GM19468 (cell line): ENCODE results near the gene TP63.

Experiments used
- ATAC-seq: cut with Tn5 transposase; IDR thresholded peaks from one replicate; pipeline ENCODE4 v1.9.1; 2021; ENCODE audit warnings: mild to moderate bottlenecking, moderate library complexity, moderate number of reproducible peaks; ENCODE audit not compliant: unreplicated experiment; ENCODE audit errors: extremely low read depth

The TP63 gene

DNA sequence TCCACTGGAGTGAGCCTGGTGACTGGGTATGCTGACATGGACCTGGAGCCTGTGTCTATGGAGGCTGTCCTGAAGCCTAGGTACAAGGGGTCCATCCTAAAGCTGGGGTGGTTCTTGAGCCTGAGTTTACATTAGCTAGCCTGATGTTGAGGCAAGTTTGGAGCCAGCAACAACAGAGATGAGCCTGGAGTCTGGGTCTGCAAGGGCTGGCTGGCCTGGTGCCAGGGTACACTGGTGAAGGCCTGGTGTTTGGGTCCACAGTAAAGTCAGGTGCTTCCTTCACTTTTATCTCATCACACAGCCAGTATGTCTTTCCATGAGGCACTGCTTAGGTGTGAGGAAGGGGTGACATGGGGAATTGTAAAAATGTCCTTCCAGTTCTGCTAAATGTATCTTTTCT lies 49.5 kb downstream of the TP63 start:
- no peak for ATAC-seq

DNA sequence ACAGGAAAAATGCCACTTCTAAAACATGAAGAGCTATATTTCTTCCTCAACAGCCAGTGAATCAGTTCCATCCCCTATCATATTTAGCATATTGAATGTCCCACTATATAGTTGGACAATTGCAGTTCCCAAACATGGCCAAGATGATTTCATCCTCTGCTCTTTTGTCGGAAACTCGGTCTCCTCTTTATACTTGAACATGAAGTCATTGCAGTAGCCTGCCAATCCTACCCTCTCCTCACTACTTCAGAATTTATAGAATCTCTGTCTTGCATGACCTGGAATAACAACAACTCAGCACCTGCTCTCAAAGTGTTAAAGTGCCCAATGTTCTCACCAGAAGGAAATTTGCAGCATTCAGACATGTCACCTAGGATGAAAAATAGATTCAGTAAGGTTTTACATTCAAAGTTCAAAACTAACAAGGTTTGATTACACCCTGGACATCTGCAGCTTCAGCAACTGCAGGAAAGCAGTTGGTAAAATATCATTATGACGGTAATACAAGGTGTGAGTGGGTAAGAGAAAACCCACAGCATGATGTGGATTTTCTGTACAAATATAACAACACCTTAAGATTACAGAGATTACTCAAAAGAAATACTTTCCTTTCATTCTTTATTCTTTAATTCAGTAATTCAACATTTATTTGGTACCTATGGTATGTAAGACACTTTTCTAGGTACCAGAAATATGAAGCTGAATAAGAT lies 52.5 kb downstream of the TP63 start:
- ATAC-seq, result no peak

DNA sequence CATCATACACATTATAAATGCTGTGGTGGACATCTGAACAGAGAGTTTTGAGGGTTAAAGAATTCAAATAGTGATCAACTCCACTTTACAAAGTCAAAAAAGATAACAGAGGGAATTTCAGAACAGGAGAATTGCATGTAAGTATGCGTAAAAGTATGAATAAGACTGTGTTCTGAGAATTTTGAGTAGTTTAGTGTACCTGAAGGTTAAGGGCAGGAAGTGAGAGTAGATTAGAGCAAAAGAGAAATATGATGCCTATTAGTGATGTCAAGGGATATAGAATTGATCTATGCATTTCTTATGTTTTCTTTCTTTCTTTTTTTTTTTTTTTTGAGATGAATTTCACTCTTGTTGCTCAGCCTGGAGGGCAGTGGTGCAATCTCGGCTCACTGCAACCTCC lies 53.1 kb downstream of the TP63 start:
- ATAC-seq, result no peak

DNA sequence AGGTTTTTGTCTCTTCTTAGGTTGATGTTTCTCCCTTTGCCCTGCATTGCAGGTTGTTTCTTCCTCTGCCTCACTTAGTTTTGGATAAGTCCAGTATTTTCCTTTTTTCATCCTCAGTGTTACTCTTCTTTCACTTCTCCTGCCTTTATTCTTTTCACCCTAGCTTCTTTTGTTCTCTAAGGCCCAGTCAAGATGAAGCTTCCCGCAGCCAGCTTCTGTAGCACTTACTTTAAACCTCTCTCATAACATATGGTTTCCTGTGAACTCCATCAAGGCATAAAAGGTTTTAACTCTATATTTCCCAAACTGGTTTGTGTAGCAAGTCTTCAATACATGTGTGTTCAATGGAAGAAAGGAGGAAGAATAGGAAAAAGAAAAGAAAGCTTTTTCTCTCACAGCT lies 54.1 kb downstream of the TP63 start:
- no peak for ATAC-seq

DNA sequence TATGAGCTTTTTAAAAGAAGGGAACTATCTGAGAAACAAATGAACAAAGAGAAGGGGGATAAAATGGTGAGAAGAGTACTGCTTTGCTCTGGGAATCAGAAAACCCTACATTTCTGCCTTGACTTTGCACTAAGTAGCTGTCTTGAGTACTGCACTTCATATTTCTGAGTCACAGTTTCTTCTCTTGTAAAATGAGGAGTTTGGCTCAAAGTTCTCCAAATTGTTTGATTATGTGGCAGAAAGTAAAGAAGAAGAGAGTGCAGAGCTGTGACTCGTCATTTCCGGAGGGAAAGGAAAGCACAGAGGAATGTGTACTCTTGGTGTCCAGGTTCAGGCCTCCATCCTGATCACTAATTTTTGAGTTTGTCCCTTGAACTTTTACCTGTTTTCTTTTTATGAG lies 54.7 kb downstream of the TP63 start:
- ATAC-seq, result no peak

DNA sequence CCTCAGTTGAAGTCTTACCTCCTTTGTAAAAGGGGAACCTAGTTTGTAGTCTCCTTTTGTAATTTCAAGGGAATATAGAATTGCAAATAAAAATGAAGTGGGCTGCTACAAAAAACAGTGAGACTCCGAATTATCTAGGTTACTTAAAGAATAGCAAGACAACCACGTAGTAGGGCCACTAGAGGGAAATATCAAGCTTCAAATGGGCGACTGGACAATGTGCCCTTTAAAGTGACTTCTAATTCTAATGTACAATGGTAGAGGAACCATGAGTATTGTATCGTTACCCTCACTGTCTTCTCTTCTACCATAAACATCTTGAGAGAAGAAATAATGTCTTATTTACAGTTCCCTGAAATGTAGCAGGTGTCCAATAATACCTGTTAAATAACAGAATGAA lies 56.3 kb downstream of the TP63 start:
- ATAC-seq, result no peak

DNA sequence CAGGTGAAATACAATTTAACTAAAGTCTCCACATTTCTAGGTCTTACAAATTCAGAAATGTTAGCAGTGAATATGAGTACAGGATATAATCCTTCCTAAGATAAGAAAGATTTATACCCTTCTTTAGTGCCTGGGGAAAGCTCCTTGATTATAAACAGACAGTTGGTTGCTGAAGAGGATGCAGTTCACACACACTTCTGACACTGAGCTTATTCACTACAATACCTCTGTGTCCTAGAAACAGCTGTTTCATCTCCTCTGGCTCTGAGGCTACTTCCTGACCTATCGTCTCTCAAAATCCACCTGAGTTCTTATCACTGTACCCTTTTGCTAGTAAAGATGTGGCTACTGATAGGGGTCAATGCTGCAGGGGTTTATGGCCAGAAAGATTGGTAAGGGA lies 57.1 kb downstream of the TP63 start:
- no peak for ATAC-seq

DNA sequence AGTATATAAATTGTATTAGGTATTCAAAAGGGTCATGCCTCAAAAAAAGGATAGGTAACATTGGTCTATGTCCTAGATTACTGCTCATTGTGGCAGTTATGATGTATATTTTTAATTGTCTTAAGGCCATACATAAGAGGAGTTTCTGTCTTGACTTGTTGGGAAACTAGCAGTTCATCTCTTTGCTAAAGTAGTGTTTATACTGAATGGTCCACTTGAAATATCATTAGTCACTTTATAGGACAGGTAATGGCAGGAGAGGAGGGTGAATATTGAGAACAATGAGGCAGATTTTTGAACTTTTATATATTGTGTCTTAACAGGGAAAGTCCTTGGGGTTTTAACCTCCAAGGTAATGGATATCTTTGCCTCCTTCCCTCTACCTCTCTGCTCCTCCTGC lies 58.4 kb downstream of the TP63 start:
- ATAC-seq, result no peak

DNA sequence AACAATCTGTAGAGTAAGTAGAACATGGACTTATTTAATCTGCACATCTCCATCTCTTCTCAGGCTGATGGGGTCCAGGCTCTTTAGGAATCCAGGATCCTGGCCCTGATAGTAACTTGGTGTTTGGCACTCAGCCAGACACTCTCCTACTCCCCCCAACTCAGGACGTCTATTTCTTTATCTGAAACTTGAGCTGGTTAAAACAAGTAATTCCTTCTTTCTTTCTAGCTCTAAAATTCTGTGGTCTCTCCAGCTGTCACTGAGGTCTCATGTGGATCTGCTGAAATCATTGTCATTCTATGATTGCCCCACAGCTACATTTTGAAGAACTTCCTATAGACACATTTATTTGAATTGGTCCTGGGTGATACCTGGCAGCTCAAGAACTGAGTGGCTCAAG lies 59.0 kb downstream of the TP63 start:
- no peak for ATAC-seq

DNA sequence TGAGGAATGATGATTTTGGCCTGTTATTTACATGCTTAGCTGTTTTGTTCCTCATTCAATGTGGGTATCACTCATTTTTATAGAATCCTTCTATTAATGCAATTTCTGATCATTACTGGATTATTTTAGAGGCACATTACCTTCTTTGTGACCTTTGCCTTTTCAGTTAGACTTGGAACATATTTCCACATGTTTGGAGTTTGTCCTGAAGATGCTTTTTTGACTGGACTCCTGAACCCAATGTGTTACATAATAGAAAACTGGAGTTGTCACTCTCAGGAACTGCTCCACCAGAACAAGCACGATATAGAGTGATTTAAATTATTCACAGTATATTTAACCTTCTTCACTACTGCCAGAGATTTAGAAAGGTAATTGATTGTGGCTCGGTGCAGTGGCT lies 59.5 kb downstream of the TP63 start:
- ATAC-seq, result no peak

DNA sequence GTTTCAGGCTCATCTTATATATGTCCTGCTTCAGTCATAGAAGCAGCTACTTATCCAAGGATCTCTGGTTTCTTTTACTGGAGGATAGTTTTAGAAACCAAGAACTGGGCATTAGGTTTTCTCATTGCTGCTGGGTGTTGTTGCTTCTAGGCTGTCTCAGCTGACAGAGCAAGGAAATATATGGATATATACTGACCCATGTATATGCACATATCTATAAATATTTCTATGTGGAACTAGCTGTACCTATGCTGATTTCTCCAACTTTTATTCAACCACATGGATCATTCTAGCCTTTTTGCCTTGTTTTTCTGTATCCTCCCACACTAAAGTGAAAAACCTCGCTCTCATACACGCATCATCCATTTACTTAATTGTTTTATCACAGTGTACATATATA lies 64.2 kb downstream of the TP63 start:
- no peak for ATAC-seq

DNA sequence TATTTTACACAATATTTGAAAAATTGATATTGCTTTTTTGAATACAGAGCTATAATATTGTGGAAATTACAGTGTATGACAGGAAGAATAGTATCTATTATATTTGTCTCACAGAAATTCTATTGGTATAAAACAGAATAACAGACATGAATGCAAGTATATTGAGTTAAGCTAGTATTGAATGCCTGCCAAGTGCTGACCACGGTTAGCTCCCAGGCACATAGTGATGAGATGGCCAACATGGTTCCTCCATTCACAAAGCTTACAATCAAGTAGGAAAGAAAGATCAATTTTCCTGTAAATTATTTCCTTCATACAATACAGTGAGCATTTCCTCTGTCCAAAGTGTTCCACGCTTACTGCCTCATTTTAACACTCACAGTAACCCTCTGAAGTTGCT lies 67.6 kb downstream of the TP63 start:
- no peak for ATAC-seq

DNA sequence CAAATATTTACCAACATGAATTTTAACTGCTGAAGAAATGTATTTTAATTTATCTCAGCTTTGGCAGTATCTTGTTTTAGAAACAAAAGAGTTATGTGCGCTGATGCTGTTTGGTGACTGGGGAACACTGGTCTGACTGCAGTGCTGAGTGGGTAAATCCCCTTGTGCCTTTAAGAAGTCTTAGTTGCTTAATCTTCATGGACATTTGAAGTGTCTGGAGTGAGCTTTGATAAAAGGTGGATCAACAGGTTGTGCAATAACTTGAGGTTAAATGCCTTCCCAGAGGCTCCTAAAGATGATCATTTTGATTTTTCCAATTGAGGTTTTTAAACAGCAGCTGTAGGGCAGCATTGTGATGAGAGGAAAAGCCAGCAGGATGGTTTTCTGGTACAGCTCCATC lies 68.7 kb downstream of the TP63 start:
- no peak for ATAC-seq

DNA sequence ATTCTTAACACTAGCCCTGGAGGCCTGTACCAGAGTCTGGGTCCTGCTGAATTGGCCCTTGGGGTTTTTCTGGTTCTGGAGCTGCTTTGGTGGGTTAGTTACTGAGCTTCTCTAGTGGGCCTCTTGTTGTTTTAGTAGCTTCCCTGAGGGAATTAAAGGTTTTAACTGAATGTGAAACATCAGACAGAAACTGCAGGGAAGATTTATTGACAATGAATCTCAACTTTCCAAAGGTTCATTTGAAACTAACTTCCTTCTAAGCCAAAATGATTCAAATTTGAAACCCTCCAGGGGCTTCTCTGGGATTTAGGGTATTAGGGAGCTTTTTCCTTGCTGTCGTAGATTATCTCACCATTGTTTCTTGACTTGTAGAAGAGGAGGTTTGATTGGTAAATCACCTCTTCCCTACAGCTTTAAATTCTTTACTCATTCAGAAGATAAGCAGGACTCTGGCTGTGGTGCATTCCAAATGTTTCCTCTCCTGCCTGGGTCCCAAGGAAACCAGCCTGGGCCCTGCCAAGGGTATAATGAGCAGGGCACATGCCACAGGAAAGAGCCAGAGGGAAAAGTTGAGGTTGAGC lies 71.0 kb downstream of the TP63 start:
- ATAC-seq, result no peak

DNA sequence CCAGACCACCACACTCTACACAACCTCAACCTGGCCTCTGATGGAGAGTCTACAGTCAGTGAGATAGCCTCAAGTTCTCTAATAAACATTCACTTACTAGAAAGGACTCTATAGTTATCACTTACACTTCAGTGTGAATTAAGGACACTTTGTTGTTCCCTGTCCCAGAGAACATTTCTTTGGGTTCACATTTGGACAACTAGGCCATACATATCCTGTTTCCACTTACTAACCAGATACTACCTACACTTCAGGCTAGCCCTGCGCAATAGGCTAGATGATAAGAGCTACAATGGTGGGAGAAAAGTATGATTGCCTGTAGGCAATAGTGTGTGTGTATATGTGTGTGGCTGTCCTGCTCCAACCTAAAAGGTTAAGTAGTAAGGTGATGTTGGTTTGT lies 72.7 kb downstream of the TP63 start:
- no peak for ATAC-seq

DNA sequence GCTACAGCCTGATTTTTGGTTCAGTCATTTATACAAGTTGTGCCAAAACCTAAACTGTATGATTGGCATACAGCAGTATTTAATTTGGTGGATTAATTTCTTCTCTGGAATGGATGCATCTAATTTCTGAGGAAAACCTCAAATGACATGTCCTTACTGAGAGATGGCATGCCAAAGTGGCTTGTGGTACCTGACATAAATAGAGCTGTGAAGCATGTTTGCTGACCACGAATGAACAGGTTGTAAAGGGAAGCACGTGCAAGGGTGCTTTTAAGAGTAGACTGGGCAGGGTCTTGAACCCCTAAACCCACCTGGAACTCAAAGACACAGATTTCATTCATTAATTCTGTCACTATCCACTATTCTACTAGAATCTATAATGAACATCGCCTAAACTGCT lies 77.2 kb downstream of the TP63 start:
- ATAC-seq, result no peak

DNA sequence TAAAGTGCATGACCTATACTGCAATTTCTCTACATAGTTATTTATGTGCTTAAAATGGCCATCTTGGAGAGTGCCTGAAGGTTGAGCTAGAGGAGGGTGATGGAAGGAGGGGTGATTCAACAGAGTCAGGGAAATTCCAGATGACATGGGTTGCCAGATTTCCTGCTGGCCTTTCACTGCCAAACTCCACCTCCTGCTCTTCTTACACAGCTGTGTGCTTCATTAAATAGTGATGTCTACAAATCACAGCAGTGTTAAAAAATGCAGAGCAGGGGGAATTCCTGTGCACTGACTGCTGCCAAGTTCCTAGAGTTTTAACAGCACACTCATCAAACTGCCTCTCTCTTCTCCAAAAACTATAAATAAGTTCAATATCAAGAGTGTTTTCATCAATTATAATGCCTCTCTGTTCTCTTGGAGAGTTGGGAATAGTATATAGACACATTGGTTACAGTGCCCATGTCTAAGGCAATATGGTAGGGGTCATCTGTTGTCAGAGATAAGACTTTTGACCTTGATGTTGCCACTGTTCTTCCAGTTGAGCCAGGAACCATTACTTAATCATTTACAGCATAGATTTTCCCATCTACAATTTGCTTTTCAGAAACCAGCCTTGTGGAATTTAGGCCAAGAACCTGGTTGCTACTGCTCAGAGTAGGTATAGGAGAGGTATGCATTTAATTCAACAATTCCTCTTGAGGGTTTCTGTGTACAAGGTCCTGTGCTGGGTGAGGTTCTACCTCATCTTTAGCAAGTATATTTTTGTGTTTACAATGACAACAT lies 79.6 kb downstream of the TP63 start:
- no peak for ATAC-seq

DNA sequence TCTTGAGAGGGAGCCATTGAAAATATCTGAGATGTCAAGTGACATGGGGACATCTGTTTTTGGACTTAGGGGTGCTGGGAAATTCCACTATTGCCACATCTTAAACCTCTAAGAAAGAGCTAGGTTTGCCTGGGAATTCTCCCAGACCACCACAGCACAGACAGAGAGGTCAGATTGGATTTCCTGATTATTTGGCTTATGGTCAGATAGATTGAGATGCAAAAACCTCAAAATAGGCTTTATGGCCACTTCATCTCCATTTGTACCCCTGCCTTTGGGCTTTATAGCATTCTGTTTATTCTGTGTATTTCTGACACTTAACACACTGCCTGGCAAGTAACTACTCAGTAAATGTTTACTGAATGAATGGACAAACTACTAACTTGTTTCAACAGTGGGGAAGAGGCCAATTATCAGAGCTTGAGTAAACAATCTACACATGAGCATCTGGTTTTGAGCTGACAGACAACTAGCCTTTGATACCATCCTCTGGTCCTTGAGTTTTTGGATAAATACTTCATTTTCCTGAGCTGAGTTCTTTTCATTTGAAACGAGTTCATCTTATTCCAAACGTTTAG lies 81.8 kb downstream of the TP63 start:
- no peak for ATAC-seq

DNA sequence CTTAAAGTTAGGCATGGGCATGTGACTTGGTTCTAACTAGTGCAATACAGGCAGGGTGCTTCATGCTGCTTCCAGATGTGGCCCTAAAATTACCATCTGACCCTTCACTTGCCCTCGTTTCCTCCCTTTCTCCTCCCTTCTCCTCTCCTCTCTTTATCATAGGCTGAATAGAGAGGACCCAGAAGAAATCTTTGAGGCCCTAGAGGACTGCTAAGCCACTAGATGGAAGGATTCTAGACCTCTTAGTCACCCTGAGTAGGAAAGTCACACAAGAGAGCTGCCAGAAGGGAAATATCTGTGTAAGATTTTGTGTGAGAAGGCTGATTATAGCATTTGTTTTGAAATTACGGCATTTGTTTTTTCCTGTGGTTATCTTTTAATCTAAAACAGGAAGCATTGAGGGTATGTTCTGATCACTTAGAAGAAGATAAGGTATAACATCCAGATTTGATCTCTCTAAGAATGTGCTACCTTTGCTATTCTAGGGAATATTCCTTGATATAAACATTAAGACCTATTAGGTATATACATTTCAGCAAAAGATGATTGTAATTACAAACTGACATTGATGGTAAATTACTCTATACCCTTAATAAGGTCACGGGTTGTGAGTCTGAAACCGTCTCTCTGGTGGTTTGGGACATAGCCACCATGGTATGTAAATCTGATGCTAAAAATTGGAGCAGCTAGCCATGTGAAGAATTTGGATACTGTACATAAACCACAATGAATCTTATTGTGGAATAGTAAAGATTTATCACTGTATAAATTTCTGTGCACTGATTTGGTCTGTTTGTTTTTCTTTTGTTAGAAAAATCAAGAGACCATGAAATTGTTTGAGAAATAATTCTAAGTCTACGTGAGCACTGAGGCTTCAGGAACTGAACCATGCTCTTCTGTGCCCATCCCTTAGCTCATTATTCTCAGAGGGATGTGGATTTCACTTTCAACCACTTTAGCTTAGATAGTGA lies 84.1 kb downstream of the TP63 start:
- no peak for ATAC-seq

DNA sequence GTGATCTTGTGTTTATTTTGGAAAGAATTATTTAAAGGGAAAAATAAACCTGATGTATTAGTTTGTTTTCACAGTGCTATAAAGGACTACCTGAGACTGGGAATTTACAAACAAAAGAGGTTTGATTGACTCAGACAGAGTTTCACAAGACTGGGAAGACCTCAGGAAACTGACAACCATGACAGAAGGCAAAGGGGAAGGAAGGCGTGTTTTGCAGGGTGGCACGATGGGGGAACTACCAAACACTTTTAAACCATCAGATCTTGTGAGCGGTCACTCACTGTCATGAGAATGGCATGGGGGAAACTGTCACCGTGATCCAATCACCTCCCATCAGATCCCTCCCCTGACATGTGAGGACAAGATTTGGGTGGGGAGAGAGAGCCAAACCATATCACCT lies 87.0 kb downstream of the TP63 start:
- ATAC-seq, result no peak
